ENCODE measurements around the gene TAS1R1.
"Not testable (repeated sequence)": the region's sequence is repeated elsewhere in the genome, so short reads cannot be mapped to it uniquely, and the experiment has no call there.

Gene TAS1R1

GRCh38 chr1:6521536-6521935 lies 33.6 kb upstream of the TAS1R1 start:
- DNase-seq (ENCODE audit: low spot score) = no peak

- DNase-seq (ENCODE audit: low spot score) = no peak
Measured at GRCh38 chr1:6523566-6523965, 31.5 kb upstream of the TAS1R1 start.

GRCh38 chr1:6526316-6526715 lies 28.8 kb upstream of the TAS1R1 start:
- no peak for DNase-seq (ENCODE audit: low spot score)

GRCh38 chr1:6528492-6528891 lies 26.6 kb upstream of the TAS1R1 start:
- no peak for DNase-seq (ENCODE audit: low spot score)

- no peak for DNase-seq (ENCODE audit: low spot score)
Measured at GRCh38 chr1:6530504-6531160, 24.5 kb upstream of the TAS1R1 start.

GRCh38 chr1:6531996-6532395 lies 23.1 kb upstream of the TAS1R1 start:
- DNase-seq (ENCODE audit: low spot score) = no peak

GRCh38 chr1:6534248-6534822 lies 20.8 kb upstream of the TAS1R1 start:
- no peak for DNase-seq (ENCODE audit: low spot score)

- no peak for DNase-seq (ENCODE audit: low spot score)
Measured at GRCh38 chr1:6535214-6535613, 19.9 kb upstream of the TAS1R1 start.

- no peak for DNase-seq (ENCODE audit: low spot score)
Measured at GRCh38 chr1:6536291-6536690, 18.8 kb upstream of the TAS1R1 start.

- no peak for DNase-seq (ENCODE audit: low spot score)
Measured at GRCh38 chr1:6538956-6539355, 16.2 kb upstream of the TAS1R1 start.

GRCh38 chr1:6544831-6545230 lies 10.3 kb upstream of the TAS1R1 start:
- DNase-seq (ENCODE audit: low spot score) = no peak

GRCh38 chr1:6545276-6546112 lies 9.6 kb upstream of the TAS1R1 start:
- no peak for DNase-seq (ENCODE audit: low spot score)

- no peak for DNase-seq (ENCODE audit: low spot score)
Measured at GRCh38 chr1:6546326-6546725, 8.8 kb upstream of the TAS1R1 start.

- DNase-seq (ENCODE audit: low spot score) = no peak
Measured at GRCh38 chr1:6547301-6547700, 7.8 kb upstream of the TAS1R1 start.

GRCh38 chr1:6554031-6554906 lies 838 bp upstream of the TAS1R1 start, which contains the start of gene NOL9:
Gene NOL9 (minus strand): TSS chr1:6554513. CDS start chr1:6554502, 11 bp downstream.
- peak; percentile 97 for DNase-seq (ENCODE audit: low spot score)

GRCh38 chr1:6557597-6557996 lies 2.5 kb downstream of the TAS1R1 start:
- no peak for DNase-seq (ENCODE audit: low spot score)

- not testable (repeated sequence) for DNase-seq (ENCODE audit: low spot score)
Measured at GRCh38 chr1:6559161-6559560, 4.1 kb downstream of the TAS1R1 start.

GRCh38 chr1:6560267-6560666 lies 5.2 kb downstream of the TAS1R1 start:
- no peak for DNase-seq (ENCODE audit: low spot score)

GRCh38 chr1:6569033-6569432 lies 13.9 kb downstream of the TAS1R1 start:
- DNase-seq (ENCODE audit: low spot score) = no peak

GRCh38 chr1:6570100-6570499 lies 15.0 kb downstream of the TAS1R1 start:
- no peak for DNase-seq (ENCODE audit: low spot score)

- DNase-seq (ENCODE audit: low spot score) = no peak
Measured at GRCh38 chr1:6570987-6571386, 15.9 kb downstream of the TAS1R1 start.
